K562 (cell line): ENCODE data around the gene ANKRD65. TPM values are rescaled to one million over a fixed set of nuclear protein-coding genes. Genes with fewer than 3 reads are reported as not detected.
A peak's percentile ranks its signal among the peaks of the same experiment; 100 is the strongest.

Source experiments
- ATF4 ChIP-seq: fragments of 450-650 bp; formaldehyde crosslinking; IDR thresholded peaks from 2 replicates; pipeline ENCODE4 v1.4.0; 2022; ENCODE audit warnings: mild to moderate bottlenecking, moderate library complexity
- CBX1 ChIP-seq: sonication (generic); IDR thresholded peaks from 2 replicates; pipeline ENCODE4 v1.6.1; 2016; ENCODE audit warnings: antibody characterized with exemption, low read depth, mild to moderate bottlenecking
- DLX4 ChIP-seq: fragments of 250-450 bp; sonication (Bioruptor Pico); IDR thresholded peaks from 2 replicates; pipeline ENCODE4 v1.6.1; 2021; ENCODE audit warnings: mild to moderate bottlenecking
- ERF ChIP-seq: fragments of 450-650 bp; formaldehyde crosslinking; IDR thresholded peaks from 2 replicates; pipeline ENCODE4 v1.4.0; 2020; ENCODE audit warnings: mild to moderate bottlenecking, mixed read lengths
- ETV6 ChIP-seq, 3 experiments: fragments of 150-350 bp in 1 of 3; sonication (generic) in 1 of 3; formaldehyde crosslinking in 1 of 3; IDR thresholded peaks; 2 replicates each; pipeline versions ENCODE4 v1.6.1 to v1.8.0; 2014 to 2022; ENCODE audit warnings: borderline replicate concordance in 2 of 3, low read depth in 2 of 3, antibody characterized with exemption in 1 of 3, low read length in 1 of 3, mild to moderate bottlenecking in 1 of 3, missing genetic modification reagents in 1 of 3
- GABPA ChIP-seq: fragments of 200-800 bp; sonication (Bioruptor generic); conservative IDR thresholded peaks from 2 replicates; pipeline ENCODE4 v1.6.1; 2016; ENCODE audit warnings: low read depth, missing genetic modification characterization, missing compliant biosample characterization
- HNRNPK ChIP-seq: fragments of 200-400 bp; formaldehyde crosslinking; IDR thresholded peaks from one replicate; pipeline ENCODE4 v1.6.1; 2018; ENCODE audit warnings: mild to moderate bottlenecking, low read depth, low read length; ENCODE audit not compliant: poor library complexity, severe bottlenecking
- KAT8 ChIP-seq: fragments of 450-650 bp; IDR thresholded peaks from 2 replicates; pipeline ENCODE4 v1.6.1; 2016; ENCODE audit warnings: low read depth, mild to moderate bottlenecking
- MCM5 ChIP-seq: fragments of 450-650 bp; IDR thresholded peaks from 2 replicates; pipeline ENCODE4 v1.6.1; 2016; ENCODE audit warnings: low read depth
- MXD1 ChIP-seq: fragments of 250-450 bp; sonication (Bioruptor Pico); IDR thresholded peaks from 2 replicates; pipeline ENCODE4 v1.8.0; 2021; ENCODE audit warnings: borderline replicate concordance, mild to moderate bottlenecking, moderate library complexity; ENCODE audit not compliant: poor library complexity, severe bottlenecking
- POU5F1 ChIP-seq: fragments of 150-350 bp; IDR thresholded peaks from 2 replicates; pipeline ENCODE4 v1.6.1; 2014; ENCODE audit warnings: borderline replicate concordance, low read length, low read depth, mild to moderate bottlenecking; ENCODE audit not compliant: partially characterized antibody
- PTBP1 ChIP-seq: fragments of 200-400 bp; formaldehyde crosslinking; IDR thresholded peaks from 2 replicates; pipeline ENCODE4 v1.6.1; 2017; ENCODE audit warnings: low read depth, low read length
- SIN3B ChIP-seq: fragments of 450-650 bp; IDR thresholded peaks from 2 replicates; pipeline ENCODE4 v1.6.1; 2017; ENCODE audit warnings: low read depth, mild to moderate bottlenecking, moderate library complexity
- SRF ChIP-seq, 2 experiments: fragments of 250-450, 450-650 bp in 1 of 2; sonication (Bioruptor Pico) in 1 of 2; sonication (generic) in 1 of 2; formaldehyde crosslinking; IDR thresholded peaks; 2 replicates each; pipeline versions ENCODE4 v1.5.0 to v1.5.1; 2020 to 2022; ENCODE audit warnings: mild to moderate bottlenecking in 1 of 2, missing genetic modification reagents in 1 of 2
- TRIM28 ChIP-seq: fragments of 450-650 bp; IDR thresholded peaks from 2 replicates; pipeline ENCODE4 v1.6.1; 2017
- ZNF445 ChIP-seq: fragments of 250-450 bp; sonication (Bioruptor Pico); IDR thresholded peaks from 2 replicates; pipeline ENCODE4 v1.4.0; 2020; ENCODE audit warnings: low read depth, mild to moderate bottlenecking, moderate library complexity
- ZNF449 ChIP-seq: fragments of 250-450 bp; sonication (Bioruptor Pico); IDR thresholded peaks from 2 replicates; pipeline ENCODE4 v1.8.0; 2022; ENCODE audit warnings: moderate library complexity, mild to moderate bottlenecking, inconsistent platforms
- ZNF668 ChIP-seq: fragments of 250-450 bp; sonication (Bioruptor Pico); IDR thresholded peaks from 2 replicates; pipeline ENCODE4 v1.8.0; 2022; ENCODE audit warnings: mild to moderate bottlenecking, inconsistent platforms
- ZNF766 ChIP-seq: fragments of 200-800 bp; sonication (Bioruptor generic); conservative IDR thresholded peaks from 2 replicates; pipeline ENCODE4 v1.6.1; 2016; ENCODE audit warnings: missing genetic modification characterization, missing compliant biosample characterization
- polyA plus RNA-seq, 8 experiments: library from polyadenylated mRNA; depleted of rRNA in 4 of 8; stranded (reverse) in 5 of 8; unstranded in 3 of 8; fragments of >200 nt; fragmentation: Nextera tagmentation in 2 of 8; fragmentation: Illumina TruSeq in 1 of 8; extraction: Ambion mirVana in 2 of 8; extraction: Trizol in 1 of 8; gene quantifications; 2 replicates each; pipeline versions ENCODE4 v1.2.1 to v1.2.3, GENCODE V29; 2011 to 2014; ENCODE audit warnings: inconsistent platforms in 1 of 8, missing spikeins in 1 of 8
- total RNA-seq, 7 experiments: library from RNA; depleted of rRNA in 6 of 7; stranded (reverse); fragments of >200 nt in 6 of 7; fragmentation: Illumina TruSeq in 2 of 7; extraction: Trizol in 2 of 7; gene quantifications; 2 replicates each; pipeline versions ENCODE4 v1.2.1 to v1.2.3, GENCODE V29; 2011 to 2021; ENCODE audit warnings: low replicate concordance in 1 of 7
- TF ChIP-seq, protein P1 (sequence below): fragments of 450-650 bp; IDR thresholded peaks from 2 replicates; pipeline ENCODE4 v1.7.1; 2018; ENCODE audit warnings: mild to moderate bottlenecking, low read depth; ENCODE audit not compliant: partially characterized antibody

ANKRD65 gene
- total and polyA plus RNA-seq, 9 of the 15 experiments (the other 6 are each of a cell fraction or from before 2014, with no cell fraction given) = not detected

DNA sequence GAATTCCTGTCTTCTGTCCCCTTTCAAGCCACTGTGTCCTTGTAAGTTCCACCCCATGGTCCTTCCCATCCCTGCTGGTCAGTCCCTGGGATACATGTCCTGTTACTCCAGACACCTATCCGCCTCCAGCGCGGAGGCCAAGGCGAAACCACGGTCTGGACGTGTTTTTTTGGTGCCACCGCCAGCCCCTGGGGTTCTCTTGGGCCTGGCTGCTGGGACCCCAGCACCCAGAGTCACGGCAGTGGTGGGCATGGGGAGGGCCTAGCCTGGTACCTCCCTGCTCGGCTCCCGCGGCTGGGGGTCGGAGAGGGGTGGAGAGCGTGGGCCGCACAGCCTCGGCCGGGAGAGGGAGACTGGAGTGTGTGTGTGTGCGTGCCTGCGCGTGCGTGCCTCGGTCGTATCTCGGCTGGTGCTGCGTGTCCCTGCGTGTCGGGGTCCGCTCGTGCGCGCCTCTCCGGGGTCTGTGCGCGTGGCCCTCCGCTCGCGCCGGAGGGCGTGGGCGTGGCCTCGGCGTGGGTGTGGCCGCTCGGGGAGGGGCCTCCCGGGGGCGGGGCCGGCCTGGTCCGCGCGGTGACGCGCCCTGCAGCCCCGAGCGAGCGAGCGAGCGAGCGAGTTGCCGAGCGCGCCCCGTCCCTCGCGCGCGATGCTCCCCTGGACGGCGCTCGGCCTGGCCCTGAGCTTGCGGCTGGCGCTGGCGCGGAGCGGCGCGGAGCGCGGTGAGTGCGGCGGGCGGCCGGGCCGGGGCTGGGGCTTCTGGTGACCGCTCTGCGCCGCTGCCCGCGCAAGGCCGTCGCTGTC lies 14.2 kb upstream of the ANKRD65 start, which contains the start of gene VWA1 (continued):
- no peak for TF ChIP-seq DLX4 (CRISPR knock-in tag)
- 0 out of 2 replicates have a peak, but pooled peaks have one; percentile 19 for TF ChIP-seq ATF4 (CRISPR knock-in tag)
- TF ChIP-seq SIN3B = no peak
- no peak for TF ChIP-seq SRF (CRISPR knock-in tag; IDR thresholded peaks at IDR 0.05)
- no peak; the same call in 1 of the 2 replicates for TF ChIP-seq ERF (CRISPR knock-in tag)
- no peak for TF ChIP-seq GABPA (tag)
- TF ChIP-seq MCM5 = no peak
- no peak for TF ChIP-seq MXD1
- TF ChIP-seq ZNF766 (CRISPR knock-in tag) = no peak
- no peak for TF ChIP-seq HNRNPK
- TF ChIP-seq TRIM28 = no peak
- TF ChIP-seq ETV6 (IDR thresholded peaks at IDR 0.05; ENCODE audit: borderline replicate concordance in 1 of 2, low read depth in 2 of 2, low read length in 1 of 2) = no peak; a peak in 1 of 4 replicates
- TF ChIP-seq ETV6 (CRISPR knock-in tag; IDR thresholded peaks at IDR 0.05; ENCODE audit: borderline replicate concordance) = no peak
- TF ChIP-seq POU5F1 = no peak
- no peak for TF ChIP-seq ZNF445 (CRISPR knock-in tag)
- TF ChIP-seq, protein P1, sequence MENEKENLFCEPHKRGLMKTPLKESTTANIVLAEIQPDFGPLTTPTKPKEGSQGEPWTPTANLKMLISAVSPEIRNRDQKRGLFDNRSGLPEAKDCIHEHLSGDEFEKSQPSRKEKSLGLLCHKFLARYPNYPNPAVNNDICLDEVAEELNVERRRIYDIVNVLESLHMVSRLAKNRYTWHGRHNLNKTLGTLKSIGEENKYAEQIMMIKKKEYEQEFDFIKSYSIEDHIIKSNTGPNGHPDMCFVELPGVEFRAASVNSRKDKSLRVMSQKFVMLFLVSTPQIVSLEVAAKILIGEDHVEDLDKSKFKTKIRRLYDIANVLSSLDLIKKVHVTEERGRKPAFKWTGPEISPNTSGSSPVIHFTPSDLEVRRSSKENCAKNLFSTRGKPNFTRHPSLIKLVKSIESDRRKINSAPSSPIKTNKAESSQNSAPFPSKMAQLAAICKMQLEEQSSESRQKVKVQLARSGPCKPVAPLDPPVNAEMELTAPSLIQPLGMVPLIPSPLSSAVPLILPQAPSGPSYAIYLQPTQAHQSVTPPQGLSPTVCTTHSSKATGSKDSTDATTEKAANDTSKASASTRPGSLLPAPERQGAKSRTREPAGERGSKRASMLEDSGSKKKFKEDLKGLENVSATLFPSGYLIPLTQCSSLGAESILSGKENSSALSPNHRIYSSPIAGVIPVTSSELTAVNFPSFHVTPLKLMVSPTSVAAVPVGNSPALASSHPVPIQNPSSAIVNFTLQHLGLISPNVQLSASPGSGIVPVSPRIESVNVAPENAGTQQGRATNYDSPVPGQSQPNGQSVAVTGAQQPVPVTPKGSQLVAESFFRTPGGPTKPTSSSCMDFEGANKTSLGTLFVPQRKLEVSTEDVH = no peak
- TF ChIP-seq ZNF449 (CRISPR knock-in tag) = no peak
- TF ChIP-seq ZNF668 (CRISPR knock-in tag) = no peak
- no peak for TF ChIP-seq PTBP1
- TF ChIP-seq KAT8 = no peak
- 0 out of 2 replicates have a peak, but pooled peaks have one; percentile 37 for TF ChIP-seq CBX1
